Caco-2 (cell line): ENCODE measurements around the gene POGZ. TPM values are rescaled to one million over a fixed set of nuclear protein-coding genes. Genes with fewer than 3 reads are reported as not detected.

Experiments used
- BruUV-seq: library from RNA; stranded (reverse); fragments of 400-500 nt; replicated peaks from 2 replicates; lab custom pipeline; 2021; lab: Mats Ljungman, UMichigan
- CTCF ChIA-PET: fragments of 300-600 bp; sonication (Branson Sonifier 250); formaldehyde crosslinking; loops from one replicate; lab custom pipeline; 2022; ENCODE audit warnings: antibody characterized with exemption; lab: Charles Lee
- POLR2A ChIA-PET: fragments of 300-600 bp; sonication (Branson Sonifier 250); formaldehyde crosslinking; loops from one replicate; lab custom pipeline; 2022; ENCODE audit warnings: antibody characterized with exemption; lab: Charles Lee
- DNase-seq, 2 experiments: peaks; one replicate each; pipeline versions ENCODE4 v3.0.0 to v3.0.0-alpha.2; 2020 to 2022
- H3K27me3 ChIP-seq: replicated peaks from 2 replicates; pipeline ENCODE4 v1.6.0; 2011; ENCODE audit warnings: low read length; ENCODE audit not compliant: control insufficient read depth, insufficient read depth
- H3K36me3 ChIP-seq: 2 replicates; pipeline ENCODE4 v1.5.1; 2011; ENCODE audit warnings: low read length; ENCODE audit not compliant: control insufficient read depth, insufficient read depth
- H3K4me1 ChIP-seq: fragments of 250-450 bp; sonication (Bioruptor Pico); 2 replicates; pipeline ENCODE4 v1.5.1; 2020; ENCODE audit warnings: mild to moderate bottlenecking
- H3K4me3 ChIP-seq: 2 replicates; pipeline ENCODE4 v1.5.1; 2011; ENCODE audit warnings: low read depth, mild to moderate bottlenecking, control low read depth, low read length
- H3K9me3 ChIP-seq: fragments of 250-450 bp; sonication (Bioruptor Pico); 2 replicates; pipeline ENCODE4 v1.5.1; 2020; ENCODE audit warnings: mild to moderate bottlenecking, moderate library complexity
- H3K27ac Mint-ChIP-seq: one replicate; pipeline ENCODE4 v1.8.0; 2022; ENCODE audit warnings: mixed read lengths; ENCODE audit not compliant: unreplicated experiment
- H3K27me3 Mint-ChIP-seq: one replicate; pipeline ENCODE4 v1.8.0; 2022; ENCODE audit warnings: mixed read lengths; ENCODE audit not compliant: insufficient read depth, unreplicated experiment
- H3K36me3 Mint-ChIP-seq: one replicate; pipeline ENCODE4 v1.8.0; 2022; ENCODE audit warnings: mild to moderate bottlenecking, mixed read lengths; ENCODE audit not compliant: insufficient read depth, unreplicated experiment
- H3K4me1 Mint-ChIP-seq: one replicate; pipeline ENCODE4 v1.8.0; 2022; ENCODE audit warnings: low read depth, mixed read lengths; ENCODE audit not compliant: unreplicated experiment
- H3K4me3 Mint-ChIP-seq: one replicate; pipeline ENCODE4 v1.8.0; 2022; ENCODE audit warnings: mild to moderate bottlenecking, moderate library complexity, mixed read lengths; ENCODE audit not compliant: unreplicated experiment
- H3K9me3 Mint-ChIP-seq: one replicate; pipeline ENCODE4 v1.8.0; 2022; ENCODE audit warnings: mixed read lengths; ENCODE audit not compliant: unreplicated experiment
- intact Hi-C: fragments of 100-400 bp; cut with micrococcal nuclease; formaldehyde crosslinking; loops from one replicate; pipeline ENCODE4 v1.10.0; 2022; ENCODE audit not compliant: unreplicated experiment
- total RNA-seq: library from RNA; stranded (reverse); gene quantifications from 2 replicates; pipeline ENCODE4 v1.2.3, GENCODE V29; 2022
- TF ChIP-seq, protein P1 (sequence below), 2 experiments: fragments of 200-600 bp in 1 of 2; IDR thresholded peaks; 1 replicate in 1 of 2; 2 replicates in 1 of 2; pipeline versions ENCODE4 v1.5.1 to v1.8.0; 2011 to 2022; ENCODE audit warnings: antibody characterized with exemption in 1 of 2, control low read depth in 1 of 2, inconsistent platforms in 1 of 2, low read depth in 1 of 2, low read length in 1 of 2, mild to moderate bottlenecking in 1 of 2, moderate library complexity in 1 of 2; ENCODE audit not compliant: insufficient read depth in 1 of 2, severe bottlenecking in 1 of 2, unreplicated experiment in 1 of 2

POGZ gene
- total RNA-seq, 1 experiment from 2014 or later: 80.0 TPM

DNA sequence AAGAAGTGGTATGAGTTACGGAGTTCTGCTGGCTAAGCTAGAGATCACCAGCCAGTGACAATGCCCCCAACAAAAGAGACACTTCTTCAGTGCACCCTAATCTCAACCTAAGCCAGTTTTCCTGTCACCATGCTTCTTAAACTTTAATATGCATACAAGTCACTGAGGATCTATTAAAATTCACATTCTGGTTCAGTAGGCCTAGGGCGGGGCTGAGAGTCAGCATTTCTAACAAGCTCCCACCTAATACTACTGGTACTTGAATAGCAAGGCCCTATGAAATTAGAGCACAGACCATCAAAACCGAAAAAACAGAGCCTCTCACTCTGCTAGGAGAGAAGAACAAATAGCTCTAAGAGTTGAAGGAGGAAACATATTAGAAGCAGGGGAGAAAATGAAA lies 52.0 kb downstream of the POGZ start:
- H3K9me3 Mint-ChIP-seq: no peaks in the 10 kb centered on the region
- H3K4me1 ChIP-seq: no peaks in the 10 kb centered on the region
- no peak for DNase-seq
- ChIA-PET CTCF (no interaction called here), POLR2A (interaction anchor here (0.5 kb wide), 1 partner anchor 9 kb away, joined by 3 read pairs; no protein-coding TSS in a partner anchor)
- TF ChIP-seq, protein P1, sequence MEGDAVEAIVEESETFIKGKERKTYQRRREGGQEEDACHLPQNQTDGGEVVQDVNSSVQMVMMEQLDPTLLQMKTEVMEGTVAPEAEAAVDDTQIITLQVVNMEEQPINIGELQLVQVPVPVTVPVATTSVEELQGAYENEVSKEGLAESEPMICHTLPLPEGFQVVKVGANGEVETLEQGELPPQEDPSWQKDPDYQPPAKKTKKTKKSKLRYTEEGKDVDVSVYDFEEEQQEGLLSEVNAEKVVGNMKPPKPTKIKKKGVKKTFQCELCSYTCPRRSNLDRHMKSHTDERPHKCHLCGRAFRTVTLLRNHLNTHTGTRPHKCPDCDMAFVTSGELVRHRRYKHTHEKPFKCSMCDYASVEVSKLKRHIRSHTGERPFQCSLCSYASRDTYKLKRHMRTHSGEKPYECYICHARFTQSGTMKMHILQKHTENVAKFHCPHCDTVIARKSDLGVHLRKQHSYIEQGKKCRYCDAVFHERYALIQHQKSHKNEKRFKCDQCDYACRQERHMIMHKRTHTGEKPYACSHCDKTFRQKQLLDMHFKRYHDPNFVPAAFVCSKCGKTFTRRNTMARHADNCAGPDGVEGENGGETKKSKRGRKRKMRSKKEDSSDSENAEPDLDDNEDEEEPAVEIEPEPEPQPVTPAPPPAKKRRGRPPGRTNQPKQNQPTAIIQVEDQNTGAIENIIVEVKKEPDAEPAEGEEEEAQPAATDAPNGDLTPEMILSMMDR (IDR thresholded peaks at IDR 0.05; ENCODE audit: insufficient read depth in 1 of 2, low read depth in 1 of 2, low read length in 1 of 2, severe bottlenecking in 1 of 2, unreplicated experiment in 1 of 2): no peak
- H3K36me3 ChIP-seq: peaks cover 6% of the 10 kb centered on the region
- H3K36me3 Mint-ChIP-seq: peaks cover 76% of the 10 kb centered on the region
- H3K27me3 Mint-ChIP-seq: no peaks in the 10 kb centered on the region
- H3K27me3 ChIP-seq: no peaks in the 10 kb centered on the region
- intact Hi-C loops: loop anchor here (10.0 kb wide), 1 partner anchor 103 kb away; no protein-coding TSS in a partner anchor
- no peaks in the 10 kb centered on the region for H3K9me3 ChIP-seq
- BruUV-seq: no TSS peak
- H3K4me3 Mint-ChIP-seq: no peak overlapping the region
- no peaks in the 10 kb centered on the region for H3K4me1 Mint-ChIP-seq
- no peak overlapping the region for H3K4me3 ChIP-seq
- no peak overlapping the region for H3K27ac Mint-ChIP-seq

DNA sequence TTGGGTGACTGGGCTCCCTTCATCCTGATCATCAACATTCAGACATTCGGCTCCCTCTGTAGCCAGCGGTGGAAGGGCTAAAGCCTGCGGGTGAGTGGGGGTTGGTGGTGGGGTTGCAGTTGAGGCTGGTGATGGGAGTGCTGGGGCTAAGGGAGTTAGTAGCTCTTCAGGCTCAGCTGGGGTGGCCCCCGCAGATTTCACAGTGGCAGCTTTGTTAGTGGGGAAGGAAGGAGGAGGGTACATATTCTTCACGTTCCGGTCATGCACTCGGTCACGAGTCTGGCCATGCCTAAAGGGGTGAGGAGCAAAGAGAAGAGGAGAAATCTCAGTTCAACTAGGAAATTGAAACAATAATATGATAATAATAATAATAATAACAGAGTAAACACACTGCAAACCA lies 53.1 kb downstream of the POGZ start:
- intact Hi-C loops: loop anchor here (10.0 kb wide), 1 partner anchor 101 kb away; no protein-coding TSS in a partner anchor
- no peaks in the 10 kb centered on the region for H3K9me3 ChIP-seq
- Mint-ChIP-seq H3K36me3 (peaks cover 76% of the 10 kb centered on the region), H3K4me1 (no peaks in the 10 kb centered on the region), H3K27ac (no peak overlapping the region), H3K27me3 (no peaks in the 10 kb centered on the region), H3K9me3 (no peaks in the 10 kb centered on the region), H3K4me3 (no peak overlapping the region)
- no peak overlapping the region for H3K4me3 ChIP-seq
- no peaks in the 10 kb centered on the region for H3K27me3 ChIP-seq
- ChIA-PET POLR2A (no interaction called here), CTCF (no interaction called here)
- no peak for DNase-seq
- H3K36me3 ChIP-seq: peaks cover 8% of the 10 kb centered on the region
- BruUV-seq: no TSS peak
- H3K4me1 ChIP-seq: no peaks in the 10 kb centered on the region
- TF ChIP-seq, protein P1 (IDR thresholded peaks at IDR 0.05; ENCODE audit: insufficient read depth in 1 of 2, low read depth in 1 of 2, low read length in 1 of 2, severe bottlenecking in 1 of 2, unreplicated experiment in 1 of 2): no peak

DNA sequence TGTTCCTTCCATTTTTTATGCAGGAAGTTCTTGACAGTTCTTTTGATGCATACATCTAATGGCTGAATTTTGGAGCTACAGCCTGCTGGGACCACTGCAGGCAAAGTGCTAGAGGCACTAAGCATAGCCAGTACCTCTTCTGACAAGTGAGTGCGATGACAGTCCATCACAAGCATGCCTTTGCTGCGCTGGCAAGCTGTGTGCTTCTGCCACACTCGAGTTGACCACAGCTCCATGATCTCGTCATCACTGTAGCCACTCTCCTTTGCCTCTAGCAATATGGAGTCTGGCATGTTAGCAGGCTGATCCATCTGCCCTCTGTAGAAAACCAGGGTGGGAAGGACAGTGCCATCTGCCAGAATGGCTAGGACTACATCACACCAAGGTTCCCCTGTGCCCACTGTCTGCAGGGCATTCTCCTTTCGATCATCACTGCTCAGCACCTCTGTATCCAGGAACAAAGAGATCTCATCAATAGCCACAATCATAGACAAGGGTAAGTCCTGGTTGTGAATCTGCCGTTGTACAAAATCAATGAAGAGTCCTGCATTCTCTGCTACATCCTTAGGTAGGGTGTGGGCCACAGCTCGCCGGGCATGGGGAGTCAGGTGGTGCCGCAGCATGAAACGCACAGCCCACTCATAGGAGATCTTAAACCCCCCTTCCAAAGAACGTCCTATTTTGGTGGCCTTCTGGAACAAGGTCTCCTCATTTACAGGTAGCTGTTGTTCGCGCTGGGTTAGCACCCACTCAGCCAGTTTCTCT lies 53.9 kb downstream of the POGZ start:
- Mint-ChIP-seq H3K9me3 (no peaks in the 10 kb centered on the region), H3K27ac (no peak overlapping the region), H3K4me3 (no peak overlapping the region), H3K27me3 (no peaks in the 10 kb centered on the region), H3K4me1 (peaks cover 8% of the 10 kb centered on the region), H3K36me3 (peaks cover 79% of the 10 kb centered on the region)
- peaks cover 5% of the 10 kb centered on the region for H3K4me1 ChIP-seq
- DNase-seq: no peak
- POLR2A ChIA-PET: no interaction called here
- no peaks in the 10 kb centered on the region for H3K9me3 ChIP-seq
- no peak overlapping the region for H3K4me3 ChIP-seq
- no peaks in the 10 kb centered on the region for H3K27me3 ChIP-seq
- H3K36me3 ChIP-seq: peaks cover 8% of the 10 kb centered on the region
- CTCF ChIA-PET: interaction anchor here (0.7 kb wide), 1 partner anchor 105 kb away, joined by 6 read pairs; no protein-coding TSS in a partner anchor
- no TSS peak for BruUV-seq
- TF ChIP-seq, protein P1 (IDR thresholded peaks at IDR 0.05; ENCODE audit: insufficient read depth in 1 of 2, low read depth in 1 of 2, low read length in 1 of 2, severe bottlenecking in 1 of 2, unreplicated experiment in 1 of 2): no peak
- intact Hi-C loops: loop anchor here (10.0 kb wide), 1 partner anchor 101 kb away; no protein-coding TSS in a partner anchor
